Measurements from ENCODE around the gene CAMK2A.

- no peak for TF ChIP-seq EZH2phosphoT487 (IDR thresholded peaks at IDR 0.05; ENCODE audit: insufficient read depth, low read depth)
- TF ChIP-seq EZH2 (IDR thresholded peaks at IDR 0.05; ENCODE audit: insufficient read depth, poor library complexity, severe bottlenecking), result peak; percentile 9
These were observed 100.2 kb downstream of the CAMK2A start for GRCh38 chr5:150189326-150189725.
